HT-29 (cell line): ENCODE measurements around the gene PPEF2. TPM values are rescaled to one million over a fixed set of nuclear protein-coding genes. Genes with fewer than 3 reads are reported as not detected.

Experiments used
- DNase-seq: peaks from one replicate; pipeline ENCODE4 v3.0.0-alpha.2; 2015; ENCODE audit warnings: low spot score
- small RNA-seq: library from RNA; depleted of rRNA; stranded (forward); fragments of <200 nt; gene quantifications from one replicate; pipeline ENCODE3, GENCODE V24; 2014
- total RNA-seq: library from RNA; depleted of rRNA; stranded (reverse); fragments of >200 nt; shearing (Covaris generic); gene quantifications from 2 replicates; pipeline ENCODE4 v1.2.3, GENCODE V29; 2014; rRNA removed

PPEF2 gene
- total RNA-seq, 1 experiment from 2014 or later = not detected

DNA sequence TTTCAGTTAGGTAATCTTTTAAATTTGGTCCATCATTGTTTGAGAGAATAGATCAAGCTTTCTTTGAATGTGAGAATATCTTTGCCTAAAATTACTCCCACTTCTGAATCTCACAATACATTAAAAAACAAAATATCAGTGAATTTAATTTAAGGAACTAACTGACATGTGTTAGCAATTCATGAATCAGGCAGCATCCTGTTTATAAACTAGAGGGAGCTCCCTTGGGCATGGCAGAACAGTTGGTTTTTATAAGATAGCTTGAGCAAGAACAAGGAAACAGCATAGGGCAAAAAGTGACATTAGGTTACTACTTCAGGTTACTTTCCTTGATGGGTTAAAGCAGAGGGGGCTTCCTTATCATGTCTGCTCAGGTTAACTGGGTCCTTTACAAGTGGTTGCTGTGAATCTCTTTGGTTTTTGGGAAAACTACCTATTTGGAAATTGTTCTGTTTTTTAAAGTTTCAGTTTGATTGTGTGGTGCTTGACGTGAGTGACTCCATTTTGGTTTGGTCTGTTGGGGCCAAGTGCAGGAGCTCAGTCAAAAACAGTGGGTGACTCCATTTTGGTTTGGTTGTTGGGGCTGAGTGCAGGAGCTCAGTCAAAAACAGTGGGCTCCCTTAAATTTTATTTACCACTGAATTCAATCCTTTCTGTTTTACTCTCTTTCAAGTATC is 68.0 kb downstream of the PPEF2 start:
- no peak for DNase-seq

DNA sequence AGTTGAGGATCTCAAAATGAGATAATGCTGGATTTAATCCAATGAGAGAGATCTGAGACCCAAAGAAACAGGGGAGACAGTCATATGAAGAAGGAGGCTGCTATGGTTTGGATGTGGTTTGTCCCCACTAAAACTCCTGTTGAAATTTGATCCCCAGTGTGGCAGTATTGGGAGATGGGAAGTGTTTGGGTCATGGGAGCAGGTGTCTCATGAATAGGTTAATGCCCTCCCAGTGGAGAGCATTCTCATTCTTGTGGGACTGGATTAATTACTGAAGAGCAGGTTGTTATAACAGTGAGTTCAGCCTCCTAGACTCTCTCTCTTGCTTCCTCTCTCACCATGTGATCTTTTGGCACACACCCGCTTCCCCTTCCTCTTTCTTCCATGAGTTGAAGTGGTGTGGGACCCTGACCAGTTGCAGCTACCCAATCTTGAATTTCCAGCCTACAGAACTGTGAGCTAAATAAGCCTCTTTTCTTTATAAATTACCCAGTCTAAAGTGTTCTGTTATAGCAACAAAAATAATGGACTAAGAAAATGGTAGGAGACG is 70.3 kb downstream of the PPEF2 start:
- no peak for DNase-seq

DNA sequence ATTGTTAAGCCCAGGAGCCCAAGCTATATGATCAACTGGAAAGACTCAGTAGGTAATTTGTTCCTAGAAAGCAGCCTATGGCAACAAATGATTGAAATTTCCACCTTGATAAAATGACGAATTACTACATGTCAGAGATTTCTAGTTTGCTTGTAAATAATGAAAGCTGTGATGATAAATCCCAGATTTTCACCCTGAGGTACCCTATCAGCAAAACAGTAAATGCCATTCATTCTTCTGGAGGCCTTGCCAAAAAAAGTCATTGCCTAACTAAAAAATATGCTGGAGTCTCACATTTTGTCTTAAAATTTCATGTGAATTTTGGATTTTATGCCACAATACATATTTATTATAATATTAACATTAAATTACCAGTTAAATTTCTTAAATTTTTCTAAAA is 71.3 kb downstream of the PPEF2 start:
- no peak for DNase-seq

DNA sequence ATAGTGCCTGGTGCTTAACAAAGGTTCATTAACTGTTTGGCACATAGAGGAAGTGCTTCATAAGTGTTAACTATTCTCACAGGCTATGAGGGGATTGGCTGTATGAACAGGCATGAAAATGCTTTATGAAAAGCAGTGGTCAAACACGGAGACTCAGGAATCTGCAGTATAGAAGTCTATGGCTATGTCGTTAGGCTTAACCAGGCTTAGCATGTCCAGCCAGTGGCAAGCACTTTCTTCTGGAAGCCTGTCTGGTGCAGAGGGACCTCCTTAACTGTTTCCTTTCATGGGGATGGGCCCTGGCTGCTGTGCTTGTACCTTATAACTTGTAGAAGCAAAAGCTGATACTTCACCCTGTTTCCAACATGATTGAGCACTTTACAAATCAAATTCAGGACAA is 78.4 kb downstream of the PPEF2 start:
- no peak for DNase-seq

DNA sequence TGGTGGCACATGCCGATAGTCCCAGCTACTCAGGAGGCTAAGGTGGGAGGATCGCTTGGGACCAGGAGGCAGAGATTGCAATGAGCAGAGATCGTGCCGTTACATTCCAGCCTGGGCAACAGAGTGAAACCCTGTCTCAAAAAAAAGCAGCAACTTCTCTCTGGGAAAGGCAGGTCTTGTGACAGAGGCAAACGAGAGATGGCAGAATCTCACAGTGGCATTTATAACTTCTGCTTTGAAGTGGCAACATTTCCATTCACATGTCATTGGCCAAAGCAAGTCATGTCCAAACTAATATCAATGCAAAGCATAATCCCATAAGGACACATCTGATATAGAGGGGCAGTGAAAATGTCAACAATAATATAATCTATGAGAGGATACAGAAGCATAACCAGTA is 79.8 kb downstream of the PPEF2 start:
- no peak for DNase-seq

DNA sequence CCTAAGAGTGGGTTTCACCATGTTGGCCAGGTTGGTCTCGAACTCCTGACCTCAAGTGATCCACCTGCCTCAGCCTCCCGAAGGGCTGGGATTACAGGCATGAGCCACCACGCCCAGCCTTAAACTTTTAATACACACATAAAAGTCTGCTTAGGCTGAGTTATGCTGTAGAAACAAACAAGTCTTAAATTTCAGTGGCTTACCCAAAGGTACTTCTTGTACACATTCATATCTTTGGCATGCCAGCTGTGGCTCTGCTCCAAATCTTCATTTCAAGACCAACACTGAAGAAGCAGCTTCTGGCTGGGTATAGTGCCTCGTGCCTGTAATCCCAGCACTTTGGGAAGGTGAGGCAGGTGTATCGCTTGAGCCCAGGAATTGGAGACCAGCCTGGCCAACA is 80.3 kb downstream of the PPEF2 start:
- no peak for DNase-seq

DNA sequence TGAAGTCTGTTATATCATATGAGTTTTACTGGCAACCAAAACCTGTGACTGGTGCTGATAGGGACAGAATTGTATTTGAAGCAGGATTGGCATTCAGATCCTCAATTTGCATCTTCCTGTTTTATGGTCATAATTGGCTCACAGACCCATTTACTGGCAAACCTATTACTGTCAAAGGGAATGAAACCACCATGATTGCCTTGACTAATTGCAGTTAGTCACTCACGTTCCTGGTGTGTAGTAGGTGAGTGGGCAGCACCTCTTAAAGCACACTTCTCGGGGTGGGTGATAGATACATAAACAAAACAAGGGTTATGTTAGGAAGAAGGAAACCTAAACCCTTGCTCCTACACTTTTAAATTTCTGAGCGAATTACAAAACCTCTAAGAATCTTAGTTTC is 81.0 kb downstream of the PPEF2 start:
- DNase-seq = no peak

DNA sequence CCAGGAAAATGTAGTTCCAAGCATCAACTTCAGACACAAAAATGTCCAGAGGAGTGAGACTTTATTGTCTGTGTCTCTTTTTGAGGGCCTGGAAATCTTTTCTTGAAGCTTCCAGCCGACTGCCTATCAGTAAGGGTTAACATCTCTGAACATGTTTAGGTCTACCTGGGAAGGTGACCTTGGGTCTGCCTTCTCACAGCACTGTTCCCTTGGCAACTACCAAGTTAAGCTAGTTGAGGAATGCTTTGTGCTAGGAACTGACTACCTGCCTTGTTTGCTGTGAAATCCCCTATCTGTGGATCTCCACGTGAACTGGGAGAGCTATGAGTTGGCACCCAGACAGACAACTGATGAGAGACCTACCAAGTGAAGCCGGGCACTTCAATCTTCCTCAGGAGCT is 81.6 kb downstream of the PPEF2 start:
- DNase-seq = no peak

DNA sequence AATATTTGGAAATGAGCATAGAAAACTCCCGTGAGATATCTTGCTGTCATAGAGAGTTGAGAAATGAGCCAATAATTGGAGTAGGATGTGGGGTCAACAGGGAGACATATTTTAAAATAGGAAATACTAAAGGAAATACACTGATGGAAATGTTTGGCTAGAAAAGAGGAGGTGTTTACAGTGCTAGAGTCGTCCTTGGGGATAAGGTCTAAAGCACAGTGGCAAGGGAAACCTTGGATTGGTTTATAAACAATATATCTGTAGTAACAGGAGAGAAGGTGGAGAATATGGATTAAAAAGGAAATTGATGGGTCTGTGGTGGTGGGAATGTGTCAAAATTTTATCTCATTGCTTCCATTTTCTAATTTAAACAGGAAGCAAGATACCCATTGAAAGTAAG is 82.1 kb downstream of the PPEF2 start:
- DNase-seq = no peak

DNA sequence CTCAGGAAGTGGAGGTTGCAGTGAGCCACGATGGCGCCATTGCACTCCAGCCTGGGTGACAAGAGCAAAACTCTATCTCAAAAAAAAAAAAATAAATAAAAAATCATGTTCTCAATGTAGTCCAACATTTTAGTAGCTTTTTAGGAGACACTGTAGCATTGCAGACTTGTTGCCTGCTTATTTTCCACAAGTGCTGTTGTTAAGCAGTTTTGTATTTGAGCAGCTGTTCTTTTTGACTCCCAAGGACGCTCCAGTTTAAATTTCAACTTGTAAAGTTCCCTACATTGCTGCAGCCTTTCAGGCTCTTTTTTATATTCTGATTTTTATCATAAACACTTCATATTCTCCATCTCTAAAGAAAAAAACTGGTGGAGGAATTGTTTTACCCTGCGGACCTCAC is 83.1 kb downstream of the PPEF2 start:
- DNase-seq = no peak

DNA sequence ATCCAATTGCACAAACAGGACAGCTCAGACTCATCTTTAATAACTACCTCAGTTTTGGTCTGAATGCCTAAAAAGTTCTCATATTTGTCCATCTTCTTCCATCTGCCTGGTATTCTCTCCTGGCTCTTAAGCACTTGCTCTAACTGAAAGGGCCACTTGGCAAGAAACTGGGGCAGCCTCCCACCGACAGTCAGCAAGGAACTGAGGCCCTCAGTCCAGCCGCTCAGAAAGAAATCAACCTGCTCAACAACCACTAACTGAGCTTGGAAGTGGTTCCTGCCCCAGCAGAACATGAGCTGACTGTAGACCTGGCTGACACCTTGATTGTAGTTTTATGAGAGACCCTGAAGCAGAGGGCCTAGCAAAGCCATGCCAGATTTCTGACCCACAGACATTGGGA is 84.4 kb downstream of the PPEF2 start:
- no peak for DNase-seq

Small RNA genes lying within 50 kb of the gene (small RNA-seq; reads per million reads assigned to genes)
- 1.4 reads per million, percentile 53 among the genes with 10 or more reads in this experiment for gene RNU2-16P

Other genes starting within 250 kb of the PPEF2 start
- 54.0 and 59.4 TPM in 2 replicates for gene G3BP2, start 229.0 kb downstream of the PPEF2 start, total RNA-seq
- gene USO1, start 177.9 kb downstream of the PPEF2 start, total RNA-seq = 23.4 and 24.5 TPM in 2 replicates
- gene NAAA, start 38.6 kb upstream of the PPEF2 start, total RNA-seq = 20.6 and 28.8 TPM in 2 replicates
- gene SDAD1, start 88.5 kb upstream of the PPEF2 start, total RNA-seq = 11.2 and 16.1 TPM in 2 replicates
- not detected in 2 replicates for gene CXCL9, start 105.1 kb upstream of the PPEF2 start, total RNA-seq
- gene CXCL10, start 121.0 kb upstream of the PPEF2 start, total RNA-seq = 0.08 and 0.63 TPM in 2 replicates
- 0.10 and 0.31 TPM in 2 replicates for gene CXCL11, start 133.6 kb upstream of the PPEF2 start, total RNA-seq
- not detected in 2 replicates for gene ART3, start 172.3 kb upstream of the PPEF2 start, total RNA-seq
- gene NUP54, start 245.9 kb upstream of the PPEF2 start, total RNA-seq = 29.1 and 43.6 TPM in 2 replicates